ENCODE results near the gene FAM32A. TPM values are rescaled to one million over a fixed set of nuclear protein-coding genes. Genes with fewer than 3 reads are reported as not detected.
A peak's percentile ranks its signal among the peaks of the same experiment; 100 is the strongest.

FAM32A gene
- polyA plus RNA-seq, 1 of the 3 experiments (the other 2 are of a cell fraction), result 156 TPM

GRCh38 chr19:16204005-16204294 is 18.7 kb downstream of the FAM32A start:
- Histone ChIP-seq H3K4me1 (ENCODE audit: control insufficient read depth in 1 of 2, insufficient read depth in 2 of 2, low read depth in 1 of 2, low read length in 1 of 2) (peaks cover 4 to 25% of the 10 kb centered on the region in 2 experiments; a peak in 1 of 4 replicates), H3K27ac (ENCODE audit: low read depth in 2 of 2, low read length in 1 of 2) (no peak overlapping the region), H3K79me2 (ENCODE audit: insufficient read depth) (peaks cover 44% of the 10 kb centered on the region), H3K36me3 (replicated peaks in 1 of 2; ENCODE audit: control insufficient read depth in 1 of 2, insufficient read depth in 2 of 2, low read length in 1 of 2) (peaks cover 3 to 81% of the 10 kb centered on the region in 2 experiments), H3K4me3 (ENCODE audit: low read depth in 2 of 2, low read length in 1 of 2) (no peak overlapping the region), H3F3A (replicated peaks; ENCODE audit: insufficient read depth) (no peaks in the 10 kb centered on the region), H3K9me2 (no peaks in the 10 kb centered on the region), H3K27me3 (ENCODE audit: insufficient read depth) (no peaks in the 10 kb centered on the region), H4K20me1 (ENCODE audit: insufficient read depth) (peaks cover 42% of the 10 kb centered on the region), H3K9ac (no peak overlapping the region), H3K9me3 (no peaks in the 10 kb centered on the region), H2AFZ (ENCODE audit: low read depth) (no peak overlapping the region), H3K4me2 (no peak overlapping the region)
- ChIA-PET CTCF (no interaction called here), POLR2A (interaction anchor here (0.6 kb wide), 1 partner anchor 149 kb away, joined by 6 read pairs; no protein-coding TSS in a partner anchor)
- 88% methylated on average over 5 of the region's 5 CpGs for WGBS (ENCODE audit: low lambda C conversion rate)
- TF ChIP-seq FOSL2 (IDR thresholded peaks at IDR 0.05; ENCODE audit: borderline replicate concordance, low read depth), result no peak
- TF ChIP-seq PBX3 (IDR thresholded peaks at IDR 0.05), result no peak
- TF ChIP-seq SIN3A (IDR thresholded peaks at IDR 0.05; ENCODE audit: borderline replicate concordance, low read depth, low read length), result no peak
- no peak for TF ChIP-seq YY1 (IDR thresholded peaks at IDR 0.05; ENCODE audit: low read depth)
- TF ChIP-seq TEAD4 (IDR thresholded peaks at IDR 0.05; ENCODE audit: borderline replicate concordance, insufficient read depth), result no peak
- TF ChIP-seq USF2 (IDR thresholded peaks at IDR 0.05; ENCODE audit: borderline replicate concordance, low read depth, low read length), result no peak
- TF ChIP-seq IRF3 (IDR thresholded peaks at IDR 0.05; ENCODE audit: low read depth, low read length), result no peak
- no peak for TF ChIP-seq NRF1 (IDR thresholded peaks at IDR 0.05; ENCODE audit: low read depth, low read length)
- no peak for TF ChIP-seq ZBTB33 (IDR thresholded peaks at IDR 0.05; ENCODE audit: borderline replicate concordance, low read depth)
- TF ChIP-seq MEF2A (IDR thresholded peaks at IDR 0.05; ENCODE audit: borderline replicate concordance, low read depth), result no peak
- no peak for TF ChIP-seq EP300 (IDR thresholded peaks at IDR 0.05; ENCODE audit: borderline replicate concordance in 1 of 2, low read depth in 1 of 2, low read length in 1 of 2)
- TF ChIP-seq RAD21 (IDR thresholded peaks at IDR 0.05; ENCODE audit: low read length), result no peak
- no peak for TF ChIP-seq NFIC (IDR thresholded peaks at IDR 0.05; ENCODE audit: borderline replicate concordance)
- no peak for TF ChIP-seq MXI1 (IDR thresholded peaks at IDR 0.05; ENCODE audit: low read depth, low read length)
- TF ChIP-seq USF1 (IDR thresholded peaks at IDR 0.05; ENCODE audit: borderline replicate concordance, low read depth), result no peak
- peak; percentile 15 for DNase-seq

Data from SK-N-SH (cell line).